ENCODE results near the gene HARS1.
"Not testable (repeated sequence)": the region's sequence is repeated elsewhere in the genome, so short reads cannot be mapped to it uniquely, and the experiment has no call there.

The HARS1 gene

DNA sequence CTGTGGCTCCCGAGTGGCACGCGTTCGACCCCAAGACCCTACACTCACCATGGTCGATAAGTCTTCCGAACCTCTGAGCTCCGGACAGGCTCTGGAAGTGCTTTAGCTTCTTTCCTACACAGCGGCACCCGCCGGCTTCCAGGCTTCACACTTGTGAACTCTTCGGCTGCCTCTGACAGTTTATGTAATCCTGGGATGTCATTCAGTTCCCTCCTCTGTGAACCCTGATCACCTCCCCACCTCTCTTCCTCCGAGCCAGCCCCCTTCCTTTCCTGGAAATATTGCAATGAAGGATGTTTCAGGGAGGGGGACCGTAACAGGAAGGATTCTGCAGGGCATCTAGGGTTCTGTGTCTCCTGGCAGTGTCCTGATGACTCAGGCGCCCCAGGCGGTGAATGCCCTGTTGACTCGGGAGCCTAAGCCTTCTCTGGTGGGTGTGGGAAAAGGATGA lies 58.1 kb downstream of the HARS1 start, which contains the start of gene CD14:
CD14 (minus strand) TSS at position 155 of the 451 bp plus-strand sequence; CDS start at position 51, 104 bp downstream.
- DNase-seq (ENCODE audit: low read depth), result no peak

DNA sequence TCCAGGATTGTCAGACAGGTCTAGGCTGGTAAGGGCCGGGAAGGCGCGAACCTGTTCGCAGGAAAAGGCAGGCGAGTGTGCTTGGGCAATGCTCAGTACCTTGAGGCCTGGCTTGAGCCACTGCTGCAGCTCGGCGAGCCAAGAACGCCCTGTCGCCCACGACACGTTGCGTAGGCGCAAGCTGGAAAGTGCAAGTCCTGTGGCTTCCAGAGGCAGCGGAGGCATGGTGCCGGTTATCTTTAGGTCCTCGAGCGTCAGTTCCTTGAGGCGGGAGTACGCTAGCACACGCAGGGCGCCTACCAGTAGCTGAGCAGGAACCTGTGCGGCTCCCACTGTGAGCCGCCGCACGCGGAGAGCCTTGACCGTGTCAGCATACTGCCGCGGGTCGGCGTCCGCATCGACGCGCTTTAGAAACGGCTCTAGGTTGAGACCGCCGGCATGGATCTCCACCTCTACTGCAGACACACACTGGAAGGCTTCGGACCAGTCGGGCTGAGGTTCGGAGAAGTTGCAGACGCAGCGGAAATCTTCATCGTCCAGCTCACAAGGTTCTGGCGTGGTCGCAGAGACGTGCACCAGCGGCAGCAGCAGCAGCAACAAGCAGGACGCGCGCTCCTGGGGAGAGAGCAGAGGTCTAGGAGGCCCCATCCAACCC lies 58.7 kb downstream of the HARS1 start:
- DNase-seq (ENCODE audit: low read depth), result no peak

DNA sequence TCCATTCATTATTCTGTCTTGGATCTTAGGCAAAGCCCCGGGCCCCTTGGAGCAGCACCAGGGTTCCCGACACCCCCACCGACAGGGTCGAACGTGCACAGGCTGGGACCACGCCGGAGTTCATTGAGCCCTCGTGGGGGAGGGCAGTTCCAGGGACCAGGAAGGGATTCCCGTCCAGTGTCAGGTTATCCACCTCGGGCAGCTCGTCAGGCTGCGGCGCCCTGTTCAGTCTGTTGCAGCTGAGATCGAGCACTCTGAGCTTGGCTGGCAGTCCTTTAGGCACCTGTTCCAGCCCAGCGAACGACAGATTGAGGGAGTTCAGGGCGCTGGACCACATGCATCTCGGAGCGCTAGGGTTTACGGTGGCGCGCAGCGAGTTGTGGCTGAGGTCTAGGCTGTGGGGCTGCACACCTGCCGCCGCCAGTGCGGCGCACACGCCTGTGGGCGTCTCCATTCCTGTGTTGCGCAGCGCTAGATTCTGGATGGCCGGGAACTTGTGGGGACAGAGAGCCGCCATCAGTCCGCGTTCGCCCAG lies 59.3 kb downstream of the HARS1 start:
- no peak for DNase-seq (ENCODE audit: low read depth)

DNA sequence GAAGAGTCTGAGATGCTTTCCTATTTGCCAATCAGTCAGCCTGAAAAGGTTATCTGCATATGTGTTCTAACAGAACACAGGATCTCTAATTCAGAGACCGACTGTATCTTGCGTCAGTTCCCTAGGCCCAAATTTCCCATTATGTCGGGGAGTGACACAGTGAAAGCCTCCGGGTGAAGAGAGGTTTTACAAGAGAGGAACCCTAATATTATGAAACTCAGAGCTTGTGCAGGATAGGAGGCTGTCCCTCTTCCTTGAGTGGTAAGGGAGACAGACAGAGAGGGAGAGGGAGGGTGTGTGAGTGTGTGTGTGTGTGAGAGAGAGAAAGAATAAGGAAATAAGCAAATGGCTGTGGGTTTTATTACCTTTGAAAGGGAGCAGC lies 60.1 kb downstream of the HARS1 start:
- no peak for DNase-seq (ENCODE audit: low read depth)

DNA sequence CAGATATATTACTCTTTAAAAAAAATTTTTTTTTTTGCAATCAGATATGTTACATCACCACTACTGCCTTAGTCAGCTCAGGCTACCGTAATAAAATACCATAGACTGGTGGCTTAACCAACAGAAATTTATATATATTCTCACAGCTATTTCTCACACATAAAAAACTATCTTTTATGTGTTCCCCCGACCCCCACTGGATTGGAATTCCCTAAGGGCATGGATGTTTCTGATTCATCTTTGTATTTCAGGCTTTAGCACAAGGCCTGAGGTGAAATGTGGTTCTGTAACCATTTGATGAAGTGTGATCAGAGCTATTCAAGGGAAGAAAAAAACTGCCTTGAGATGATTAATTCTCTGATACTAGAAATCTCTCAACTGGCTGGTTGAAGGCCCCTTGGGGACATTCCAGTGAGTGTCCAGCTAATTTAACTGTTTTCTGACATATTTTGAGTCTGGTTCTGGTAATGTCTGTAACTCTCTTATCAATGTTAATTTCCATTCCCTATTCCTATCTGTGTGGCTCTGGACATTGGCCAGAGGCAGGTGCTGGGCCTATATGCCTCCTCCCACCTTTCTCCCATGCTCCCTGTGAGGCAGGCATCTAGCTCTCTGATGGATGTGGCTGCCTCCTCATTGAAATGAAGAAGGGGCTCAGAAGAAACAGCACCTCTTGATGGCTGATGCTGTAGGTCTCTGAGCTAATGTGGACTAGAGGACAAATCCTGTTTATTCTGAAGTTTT lies 60.7 kb downstream of the HARS1 start:
- DNase-seq (ENCODE audit: low read depth), result no peak

DNA sequence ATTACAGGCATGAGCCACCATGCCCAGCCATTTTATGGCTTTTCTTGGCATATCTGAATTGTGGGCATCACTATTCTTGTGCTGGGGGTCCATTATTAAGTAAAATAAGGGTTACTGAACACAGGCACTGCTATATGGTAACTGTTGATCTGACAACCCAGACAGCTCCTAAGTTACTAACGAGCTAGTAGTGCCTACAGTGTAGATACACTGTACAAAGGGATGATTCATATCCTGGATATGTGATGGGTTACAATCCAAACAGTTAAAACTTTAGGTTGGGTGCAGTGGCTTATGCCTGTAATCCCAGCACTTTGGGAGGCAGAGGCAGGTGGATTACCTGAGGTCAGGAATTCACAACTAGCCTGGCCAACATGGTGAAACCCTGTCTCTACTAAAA lies 62.5 kb downstream of the HARS1 start:
- no peak for DNase-seq (ENCODE audit: low read depth)

DNA sequence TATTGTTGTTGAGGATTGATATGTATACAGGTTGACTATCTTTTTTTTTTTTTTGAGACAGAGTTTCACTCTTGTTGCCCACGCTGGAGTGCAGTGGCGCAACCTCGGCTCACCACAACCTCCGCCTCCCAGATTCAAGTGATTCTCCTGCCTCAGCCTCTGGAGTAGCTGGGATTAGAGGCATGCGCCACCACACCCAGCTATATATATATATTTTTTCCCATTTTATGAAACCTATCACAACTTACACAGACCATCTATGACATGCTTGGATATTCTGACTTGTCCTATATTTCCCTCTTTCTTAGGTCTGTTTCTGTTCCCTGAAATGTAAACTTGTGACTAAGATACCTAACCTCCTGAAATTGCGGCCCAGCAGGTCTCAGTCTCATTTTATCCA lies 63.2 kb downstream of the HARS1 start:
- DNase-seq (ENCODE audit: low read depth), result no peak

DNA sequence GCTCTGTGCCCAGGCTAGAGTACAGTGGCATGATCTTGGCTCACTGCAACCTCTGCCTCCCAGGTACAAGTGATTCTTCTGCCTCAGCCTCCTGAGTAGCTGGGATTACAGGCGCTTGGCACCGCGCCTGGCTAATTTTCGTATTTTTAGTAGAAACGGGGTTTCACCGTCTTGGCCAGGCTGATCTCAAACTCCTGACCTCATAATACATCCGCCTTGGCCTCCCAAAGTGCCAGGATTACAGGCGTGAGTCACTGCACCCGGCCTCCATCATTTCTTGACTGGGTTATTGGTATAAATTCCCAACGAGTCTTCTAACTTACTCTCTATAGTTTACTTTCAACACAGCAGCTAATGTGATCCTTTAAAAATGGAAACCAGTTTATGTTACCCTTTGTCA lies 66.3 kb downstream of the HARS1 start:
- DNase-seq (ENCODE audit: low read depth), result not testable (repeated sequence)
